Peyer's patch (tissue), 4 donors: ENCODE data around the gene COL5A2. TPM values are rescaled to one million over a fixed set of nuclear protein-coding genes. Genes with fewer than 3 reads are reported as not detected.

ENCODE experiments used
- DNase-seq, 3 donors: peaks; one replicate each; pipeline ENCODE4 v3.0.0-alpha.2; 2017 to 2019
- H3K27ac ChIP-seq, 4 donors: fragments of 200-600 bp; sonication (generic); one replicate each; pipeline ENCODE4 v1.5.1; 2016 to 2019
- H3K27me3 ChIP-seq, 2 donors: fragments of 200-600 bp; sonication (generic); one replicate each; pipeline ENCODE4 v1.5.1; 2019
- H3K36me3 ChIP-seq, 3 donors: fragments of 200-600 bp; sonication (generic); one replicate each; pipeline ENCODE4 v1.5.1; 2016 to 2019
- H3K4me1 ChIP-seq, 4 donors: fragments of 200-600 bp; sonication (generic); one replicate each; pipeline ENCODE4 v1.5.1; 2016 to 2019
- H3K4me3 ChIP-seq, 4 donors: fragments of 200-600 bp; sonication (generic); 1 replicate in 3 of 4; 2 replicates in 1 of 4; pipeline ENCODE4 v1.5.1; 2016 to 2019; ENCODE audit warnings: mild to moderate bottlenecking in 1 of 4
- H3K9me3 ChIP-seq, 4 donors: fragments of 200-600 bp; sonication (generic); one replicate each; pipeline ENCODE4 v1.5.1; 2016 to 2019; ENCODE audit warnings: mild to moderate bottlenecking in 1 of 4
- CTCF ChIP-seq, 6 experiments: fragments of 450-650 bp in 4 of 6; fragments of 200-600 bp in 2 of 6; sonication (generic) in 1 of 6; IDR thresholded peaks; one replicate each; pipeline ENCODE4 v1.5.1; 2017 to 2019; ENCODE audit warnings: antibody characterized with exemption in 6 of 6, mild to moderate bottlenecking in 3 of 6, moderate library complexity in 1 of 6
- POLR2A ChIP-seq, 2 donors: fragments of 450-650 bp; IDR thresholded peaks; one replicate each; pipeline ENCODE4 v1.5.1; 2017; ENCODE audit warnings: antibody characterized with exemption in 2 of 2, mild to moderate bottlenecking in 2 of 2, moderate library complexity in 2 of 2
- total RNA-seq, 4 donors: library from RNA; depleted of rRNA; stranded (reverse); fragments of >200 nt; gene quantifications; one replicate each; pipeline ENCODE4 v1.1.0, GENCODE V29; 2016

Gene COL5A2
- 10 to 100 TPM; 10.2 to 53.6 (median 12.2) TPM for total RNA-seq

- Histone ChIP-seq H3K36me3 (no peaks in the 10 kb centered on the region), H3K4me3 (peak within 1 kb of the TSS in 3 of 4 donors; percentile 32 to 44 (median 43))
- TF ChIP-seq POLR2A (IDR thresholded peaks at IDR 0.05): no peak
- TF ChIP-seq CTCF (IDR thresholded peaks at IDR 0.05): no peak
Observed at GRCh38 chr2:189179570-189179950, at the start of gene COL5A2. Gene COL5A2 (minus strand): TSS chr2:189179761. CDS start chr2:189179604, 157 bp downstream.

GRCh38 chr2:189226017-189226416 is 46.5 kb upstream of the COL5A2 start:
- H3K4me3 ChIP-seq: no peak overlapping the region
- H3K4me1 ChIP-seq: no peaks in the 10 kb centered on the region
- DNase-seq: no peak
- H3K27ac ChIP-seq: no peak overlapping the region
- TF ChIP-seq POLR2A (IDR thresholded peaks at IDR 0.05): no peak
- no peak for TF ChIP-seq CTCF (IDR thresholded peaks at IDR 0.05)
- no peaks in the 10 kb centered on the region for H3K9me3 ChIP-seq
- no peaks in the 10 kb centered on the region for H3K27me3 ChIP-seq
- no peaks in the 10 kb centered on the region for H3K36me3 ChIP-seq

More at GRCh38 chr2:189179570-189179950, at the start of gene COL5A2:
- no peaks in the 10 kb centered on the region for H3K27me3 ChIP-seq
- H3K4me1 ChIP-seq: no peaks in the 10 kb centered on the region
- peak in 2 of 3 donors; percentile 16 to 47 for DNase-seq
- H3K9me3 ChIP-seq: no peaks in the 10 kb centered on the region
- H3K27ac ChIP-seq: peak within 1 kb of the TSS; percentile 8 to 81 (median 32)

- DNase-seq: no peak
- TF ChIP-seq CTCF (IDR thresholded peaks at IDR 0.05): no peak
- TF ChIP-seq POLR2A (IDR thresholded peaks at IDR 0.05): no peak
- no peaks in the 10 kb centered on the region for H3K36me3 ChIP-seq
- no peaks in the 10 kb centered on the region for H3K4me1 ChIP-seq
- no peaks in the 10 kb centered on the region for H3K27me3 ChIP-seq
- H3K9me3 ChIP-seq: no peaks in the 10 kb centered on the region
- H3K4me3 ChIP-seq: no peak overlapping the region
- H3K27ac ChIP-seq: no peak overlapping the region
Observed at GRCh38 chr2:189225032-189225431, 45.5 kb upstream of the COL5A2 start.

- no peaks in the 10 kb centered on the region for H3K4me1 ChIP-seq
- peak in 2 of 3 donors; percentile 50 for DNase-seq
- H3K36me3 ChIP-seq: no peaks in the 10 kb centered on the region
- H3K9me3 ChIP-seq: no peaks in the 10 kb centered on the region
- H3K4me3 ChIP-seq: no peak overlapping the region
- no peak overlapping the region for H3K27ac ChIP-seq
- H3K27me3 ChIP-seq: no peaks in the 10 kb centered on the region
- TF ChIP-seq POLR2A (IDR thresholded peaks at IDR 0.05): no peak
- no peak for TF ChIP-seq CTCF (IDR thresholded peaks at IDR 0.05)
Observed at GRCh38 chr2:189222468-189223105, 43.0 kb upstream of the COL5A2 start.

GRCh38 chr2:189221811-189222467 is 42.4 kb upstream of the COL5A2 start:
- TF ChIP-seq CTCF (IDR thresholded peaks at IDR 0.05) (no peak), POLR2A (IDR thresholded peaks at IDR 0.05) (no peak)
- no peak overlapping the region for H3K27ac ChIP-seq
- H3K4me1 ChIP-seq: no peaks in the 10 kb centered on the region
- no peaks in the 10 kb centered on the region for H3K36me3 ChIP-seq
- DNase-seq: no peak
- no peaks in the 10 kb centered on the region for H3K27me3 ChIP-seq
- H3K4me3 ChIP-seq: no peak overlapping the region
- H3K9me3 ChIP-seq: no peaks in the 10 kb centered on the region
